RWPE2 (cell line): ENCODE data around the gene GIMAP5.

ENCODE experiments used
- ATAC-seq: fragments of 200-7000 bp; cut with Tn5 transposase; 3 replicates; pipeline ENCODE4 v1.9.1; 2021; ENCODE audit warnings: low read depth
- DNase-seq: peaks from one replicate; pipeline ENCODE4 v3.0.0-alpha.2; 2020; ENCODE audit warnings: low spot score
- H3K27ac ChIP-seq: fragments of 450-650 bp; 2 replicates; pipeline ENCODE4 v1.5.1; 2017; ENCODE audit warnings: mild to moderate bottlenecking; ENCODE audit not compliant: poor library complexity, severe bottlenecking
- H3K27me3 ChIP-seq: fragments of 250-450 bp; sonication (Bioruptor Pico); 2 replicates; pipeline ENCODE4 v1.5.1; 2021; ENCODE audit warnings: mild to moderate bottlenecking, moderate library complexity; ENCODE audit not compliant: insufficient read depth, poor library complexity, severe bottlenecking
- H3K36me3 ChIP-seq: fragments of 250-450 bp; sonication (Bioruptor Pico); 2 replicates; pipeline ENCODE4 v1.5.1; 2020; ENCODE audit warnings: low read depth, mild to moderate bottlenecking, moderate library complexity
- H3K4me1 ChIP-seq: fragments of 250-450 bp; sonication (Bioruptor Pico); 2 replicates; pipeline ENCODE4 v1.5.1; 2021; ENCODE audit warnings: mild to moderate bottlenecking, moderate library complexity; ENCODE audit not compliant: insufficient read depth, poor library complexity, severe bottlenecking
- H3K4me3 ChIP-seq: fragments of 250-450 bp; sonication (Bioruptor Pico); 2 replicates; pipeline ENCODE4 v1.5.1; 2021; ENCODE audit warnings: mild to moderate bottlenecking, moderate library complexity; ENCODE audit not compliant: severe bottlenecking
- H3K9me3 ChIP-seq: fragments of 250-450 bp; sonication (Bioruptor Pico); 2 replicates; pipeline ENCODE4 v1.5.1; 2021; ENCODE audit warnings: mild to moderate bottlenecking, moderate library complexity; ENCODE audit not compliant: severe bottlenecking
- TF ChIP-seq, protein P1 (sequence below): fragments of 450-650 bp; IDR thresholded peaks from one replicate; pipeline ENCODE4 v1.5.1; 2017; ENCODE audit warnings: mild to moderate bottlenecking, moderate library complexity; ENCODE audit not compliant: poor library complexity, severe bottlenecking

The GIMAP5 gene

GRCh38 chr7:150778738-150779301 is 41.6 kb downstream of the GIMAP5 start:
- Histone ChIP-seq H3K36me3 (no peaks in the 10 kb centered on the region), H3K27me3 (peaks cover 2% of the 10 kb centered on the region), H3K4me1 (no peaks in the 10 kb centered on the region), H3K4me3 (no peak overlapping the region), H3K9me3 (no peaks in the 10 kb centered on the region), H3K27ac (no peak overlapping the region)
- ATAC-seq (peak; percentile 84), DNase-seq (no peak)
- TF ChIP-seq, protein P1, sequence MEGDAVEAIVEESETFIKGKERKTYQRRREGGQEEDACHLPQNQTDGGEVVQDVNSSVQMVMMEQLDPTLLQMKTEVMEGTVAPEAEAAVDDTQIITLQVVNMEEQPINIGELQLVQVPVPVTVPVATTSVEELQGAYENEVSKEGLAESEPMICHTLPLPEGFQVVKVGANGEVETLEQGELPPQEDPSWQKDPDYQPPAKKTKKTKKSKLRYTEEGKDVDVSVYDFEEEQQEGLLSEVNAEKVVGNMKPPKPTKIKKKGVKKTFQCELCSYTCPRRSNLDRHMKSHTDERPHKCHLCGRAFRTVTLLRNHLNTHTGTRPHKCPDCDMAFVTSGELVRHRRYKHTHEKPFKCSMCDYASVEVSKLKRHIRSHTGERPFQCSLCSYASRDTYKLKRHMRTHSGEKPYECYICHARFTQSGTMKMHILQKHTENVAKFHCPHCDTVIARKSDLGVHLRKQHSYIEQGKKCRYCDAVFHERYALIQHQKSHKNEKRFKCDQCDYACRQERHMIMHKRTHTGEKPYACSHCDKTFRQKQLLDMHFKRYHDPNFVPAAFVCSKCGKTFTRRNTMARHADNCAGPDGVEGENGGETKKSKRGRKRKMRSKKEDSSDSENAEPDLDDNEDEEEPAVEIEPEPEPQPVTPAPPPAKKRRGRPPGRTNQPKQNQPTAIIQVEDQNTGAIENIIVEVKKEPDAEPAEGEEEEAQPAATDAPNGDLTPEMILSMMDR, result peak; percentile 94

DNA sequence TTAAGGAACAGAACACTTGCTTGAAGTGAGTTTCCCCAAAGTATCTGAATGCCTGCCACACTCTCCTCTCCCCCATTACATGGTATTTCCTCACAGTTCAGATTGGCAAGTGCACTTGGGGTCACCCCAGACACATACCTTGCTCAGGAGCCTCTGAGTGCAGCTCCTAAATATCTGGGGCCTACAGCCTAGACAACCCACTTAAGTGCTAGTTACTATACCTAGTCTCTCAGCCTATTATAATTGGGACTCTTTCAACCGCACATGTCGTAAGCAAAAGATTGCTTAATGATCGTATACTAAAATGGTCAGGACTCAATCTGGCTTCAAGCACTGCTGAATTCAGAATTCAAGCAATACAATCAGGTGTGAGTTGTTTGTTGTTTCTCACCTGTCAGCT is 43.1 kb downstream of the GIMAP5 start:
- H3K36me3 ChIP-seq, result no peaks in the 10 kb centered on the region
- H3K4me1 ChIP-seq, result no peaks in the 10 kb centered on the region
- H3K27ac ChIP-seq, result no peak overlapping the region
- H3K27me3 ChIP-seq, result peaks cover 2% of the 10 kb centered on the region
- TF ChIP-seq, protein P1, result no peak
- no peak for ATAC-seq
- DNase-seq, result no peak
- no peaks in the 10 kb centered on the region for H3K9me3 ChIP-seq
- no peak overlapping the region for H3K4me3 ChIP-seq

DNA sequence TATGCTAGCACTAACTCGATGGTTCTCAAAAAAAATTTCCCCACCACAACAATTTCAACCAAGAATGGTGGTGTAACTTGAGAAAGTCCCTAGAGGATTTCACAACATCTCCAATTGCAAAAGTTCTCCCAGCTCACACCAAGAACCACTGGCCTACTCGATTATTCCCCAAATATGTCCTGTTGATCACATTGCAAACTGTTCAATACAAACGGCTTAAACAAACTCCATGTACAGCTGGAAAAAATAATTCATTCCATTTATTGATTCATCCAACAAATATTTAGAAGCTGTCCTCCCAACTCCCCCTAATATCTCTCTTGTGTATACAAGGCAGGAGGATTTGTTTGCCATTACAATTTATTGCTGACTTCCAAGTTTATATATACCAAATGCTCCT is 43.9 kb downstream of the GIMAP5 start:
- DNase-seq, result no peak
- TF ChIP-seq, protein P1, result no peak
- Histone ChIP-seq H3K4me1 (no peaks in the 10 kb centered on the region), H3K27ac (no peak overlapping the region), H3K36me3 (no peaks in the 10 kb centered on the region), H3K4me3 (no peak overlapping the region), H3K27me3 (peaks cover 2% of the 10 kb centered on the region), H3K9me3 (no peaks in the 10 kb centered on the region)
- ATAC-seq, result no peak

GRCh38 chr7:150781961-150782360 is 44.7 kb downstream of the GIMAP5 start:
- no peak overlapping the region for H3K27ac ChIP-seq
- ATAC-seq (no peak), DNase-seq (no peak)
- no peaks in the 10 kb centered on the region for H3K9me3 ChIP-seq
- H3K36me3 ChIP-seq, result no peaks in the 10 kb centered on the region
- no peak overlapping the region for H3K4me3 ChIP-seq
- TF ChIP-seq, protein P1, result no peak
- no peaks in the 10 kb centered on the region for H3K4me1 ChIP-seq
- H3K27me3 ChIP-seq, result peaks cover 2% of the 10 kb centered on the region

GRCh38 chr7:150784120-150784736 is 47.0 kb downstream of the GIMAP5 start:
- no peak for DNase-seq
- no peak overlapping the region for H3K4me3 ChIP-seq
- ATAC-seq, result no peak
- TF ChIP-seq, protein P1, result no peak
- peaks cover 11% of the 10 kb centered on the region for H3K27me3 ChIP-seq
- H3K27ac ChIP-seq, result no peak overlapping the region
- no peaks in the 10 kb centered on the region for H3K36me3 ChIP-seq
- H3K9me3 ChIP-seq, result no peaks in the 10 kb centered on the region
- no peaks in the 10 kb centered on the region for H3K4me1 ChIP-seq
